SK-N-SH treated with all-trans-retinoic acid at 6 μM for 48 hours (cell line): ENCODE data around the gene LMF1.

Experiments used
- ATAC-seq: fragments of 200-7000 bp; cut with Tn5 transposase; 3 replicates; pipeline ENCODE4 v1.9.1; 2020; ENCODE audit warnings: mild to moderate bottlenecking, moderate library complexity
- CSDC2 ChIP-seq: fragments of 250-450 bp; sonication (Bioruptor Pico); IDR thresholded peaks from 2 replicates; pipeline ENCODE4 v1.5.0; 2020; ENCODE audit warnings: mild to moderate bottlenecking, moderate library complexity
- GLIS3 ChIP-seq: fragments of 250-450 bp; sonication (Bioruptor Pico); IDR thresholded peaks from 2 replicates; pipeline ENCODE4 v1.5.0; 2020; ENCODE audit warnings: mild to moderate bottlenecking, moderate library complexity
- PATZ1 ChIP-seq: fragments of 250-450 bp; sonication (Bioruptor Pico); IDR thresholded peaks from 2 replicates; pipeline ENCODE4 v1.8.0; 2020; ENCODE audit warnings: mild to moderate bottlenecking, moderate library complexity, borderline replicate concordance
- RARB ChIP-seq: fragments of 250-450 bp; sonication (Bioruptor Pico); IDR thresholded peaks from 2 replicates; pipeline ENCODE4 v1.8.0; 2021; ENCODE audit warnings: mild to moderate bottlenecking, moderate library complexity
- SNAI2 ChIP-seq: fragments of 250-450 bp; sonication (Bioruptor Pico); IDR thresholded peaks from 2 replicates; pipeline ENCODE4 v1.5.0; 2020; ENCODE audit warnings: mild to moderate bottlenecking, moderate library complexity
- TCF4 ChIP-seq: fragments of 250-450 bp; sonication (Bioruptor Pico); IDR thresholded peaks from 2 replicates; pipeline ENCODE4 v1.8.0; 2021; ENCODE audit warnings: mild to moderate bottlenecking, moderate library complexity, borderline replicate concordance
- TOX ChIP-seq: fragments of 250-450 bp; sonication (Bioruptor Pico); IDR thresholded peaks from 2 replicates; pipeline ENCODE4 v1.8.0; 2021; ENCODE audit warnings: mild to moderate bottlenecking, moderate library complexity, borderline replicate concordance
- TSHZ2 ChIP-seq: fragments of 250-450 bp; sonication (Bioruptor Pico); IDR thresholded peaks from 2 replicates; pipeline ENCODE4 v1.5.0; 2020; ENCODE audit warnings: mild to moderate bottlenecking, moderate library complexity
- ZC3H10 ChIP-seq: fragments of 250-450 bp; sonication (Bioruptor Pico); IDR thresholded peaks from 2 replicates; pipeline ENCODE4 v1.5.1; 2021; ENCODE audit warnings: mild to moderate bottlenecking, moderate library complexity
- ZFP30 ChIP-seq: fragments of 450-650 bp; formaldehyde crosslinking; IDR thresholded peaks from 2 replicates; pipeline ENCODE4 v1.5.0; 2022; ENCODE audit warnings: mild to moderate bottlenecking, moderate library complexity
- ZNF70 ChIP-seq: fragments of 450-650 bp; formaldehyde crosslinking; IDR thresholded peaks from 2 replicates; pipeline ENCODE4 v1.5.0; 2020; ENCODE audit warnings: mild to moderate bottlenecking, moderate library complexity
- ZNF8 ChIP-seq: fragments of 450-650 bp; formaldehyde crosslinking; IDR thresholded peaks from 2 replicates; pipeline ENCODE4 v1.5.0; 2020; ENCODE audit warnings: mild to moderate bottlenecking, moderate library complexity
- TF ChIP-seq, protein P1 (sequence below): fragments of 250-450 bp; sonication (Bioruptor Pico); IDR thresholded peaks from 2 replicates; pipeline ENCODE4 v1.5.1; 2020; ENCODE audit warnings: low read depth, mild to moderate bottlenecking, moderate library complexity
- TF ChIP-seq, protein P2 (sequence below): fragments of 250-450 bp; sonication (Bioruptor Pico); IDR thresholded peaks from 2 replicates; pipeline ENCODE4 v1.5.1; 2021; ENCODE audit warnings: mild to moderate bottlenecking, moderate library complexity
- TF ChIP-seq, protein P3 (sequence below): fragments of 250-450 bp; sonication (Bioruptor Pico); IDR thresholded peaks from 2 replicates; pipeline ENCODE4 v1.8.0; 2021; ENCODE audit warnings: low read depth, mild to moderate bottlenecking, moderate library complexity, borderline replicate concordance

LMF1 gene

DNA sequence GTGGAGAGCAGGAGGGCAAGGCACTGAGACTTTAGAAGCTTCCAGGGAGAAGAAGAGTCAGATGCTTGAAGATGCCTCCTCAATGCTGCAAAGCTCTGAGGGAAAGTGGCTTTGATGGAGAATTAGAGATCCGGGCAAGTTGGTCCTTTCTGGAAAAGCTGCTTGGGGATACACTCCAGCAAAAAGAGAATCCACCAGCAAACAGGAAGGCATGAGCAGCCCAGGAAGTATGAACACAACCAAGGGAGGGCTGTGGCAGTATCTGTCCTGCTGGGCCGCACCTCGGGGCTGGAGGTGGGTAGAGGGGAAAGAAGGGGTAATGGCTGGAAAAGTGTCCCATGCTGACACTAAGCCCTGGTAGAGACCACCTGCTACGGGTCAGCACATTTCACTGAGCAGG, 5.3 kb downstream of the LMF1 start:
- ATAC-seq = no peak
- TF ChIP-seq ZNF8 (CRISPR knock-in tag) (no peak), TSHZ2 (no peak)

GRCh38 chr16:965036-965395, 5.8 kb downstream of the LMF1 start:
- no peak for ATAC-seq
- TF ChIP-seq ZFP30 (CRISPR knock-in tag) (no peak), PATZ1 (CRISPR knock-in tag) (no peak)

- TF ChIP-seq ZNF70 (CRISPR knock-in tag) (no peak), CSDC2 (CRISPR knock-in tag) (no peak), TOX (CRISPR knock-in tag) (no peak), ZC3H10 (no peak), RARB (CRISPR knock-in tag) (no peak), SNAI2 (CRISPR knock-in tag) (no peak), PATZ1 (CRISPR knock-in tag) (no peak), GLIS3 (no peak), TCF4 (CRISPR knock-in tag) (no peak), TSHZ2 (no peak)
- TF ChIP-seq, protein P1, sequence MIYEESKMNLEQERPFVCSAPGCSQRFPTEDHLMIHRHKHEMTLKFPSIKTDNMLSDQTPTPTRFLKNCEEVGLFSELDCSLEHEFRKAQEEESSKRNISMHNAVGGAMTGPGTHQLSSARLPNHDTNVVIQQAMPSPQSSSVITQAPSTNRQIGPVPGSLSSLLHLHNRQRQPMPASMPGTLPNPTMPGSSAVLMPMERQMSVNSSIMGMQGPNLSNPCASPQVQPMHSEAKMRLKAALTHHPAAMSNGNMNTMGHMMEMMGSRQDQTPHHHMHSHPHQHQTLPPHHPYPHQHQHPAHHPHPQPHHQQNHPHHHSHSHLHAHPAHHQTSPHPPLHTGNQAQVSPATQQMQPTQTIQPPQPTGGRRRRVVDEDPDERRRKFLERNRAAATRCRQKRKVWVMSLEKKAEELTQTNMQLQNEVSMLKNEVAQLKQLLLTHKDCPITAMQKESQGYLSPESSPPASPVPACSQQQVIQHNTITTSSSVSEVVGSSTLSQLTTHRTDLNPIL = no peak
- TF ChIP-seq, protein P2, sequence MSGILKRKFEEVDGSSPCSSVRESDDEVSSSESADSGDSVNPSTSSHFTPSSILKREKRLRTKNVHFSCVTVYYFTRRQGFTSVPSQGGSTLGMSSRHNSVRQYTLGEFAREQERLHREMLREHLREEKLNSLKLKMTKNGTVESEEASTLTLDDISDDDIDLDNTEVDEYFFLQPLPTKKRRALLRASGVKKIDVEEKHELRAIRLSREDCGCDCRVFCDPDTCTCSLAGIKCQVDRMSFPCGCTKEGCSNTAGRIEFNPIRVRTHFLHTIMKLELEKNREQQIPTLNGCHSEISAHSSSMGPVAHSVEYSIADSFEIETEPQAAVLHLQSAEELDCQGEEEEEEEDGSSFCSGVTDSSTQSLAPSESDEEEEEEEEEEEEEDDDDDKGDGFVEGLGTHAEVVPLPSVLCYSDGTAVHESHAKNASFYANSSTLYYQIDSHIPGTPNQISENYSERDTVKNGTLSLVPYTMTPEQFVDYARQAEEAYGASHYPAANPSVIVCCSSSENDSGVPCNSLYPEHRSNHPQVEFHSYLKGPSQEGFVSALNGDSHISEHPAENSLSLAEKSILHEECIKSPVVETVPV (CRISPR knock-in tag) = no peak
- TF ChIP-seq, protein P3, sequence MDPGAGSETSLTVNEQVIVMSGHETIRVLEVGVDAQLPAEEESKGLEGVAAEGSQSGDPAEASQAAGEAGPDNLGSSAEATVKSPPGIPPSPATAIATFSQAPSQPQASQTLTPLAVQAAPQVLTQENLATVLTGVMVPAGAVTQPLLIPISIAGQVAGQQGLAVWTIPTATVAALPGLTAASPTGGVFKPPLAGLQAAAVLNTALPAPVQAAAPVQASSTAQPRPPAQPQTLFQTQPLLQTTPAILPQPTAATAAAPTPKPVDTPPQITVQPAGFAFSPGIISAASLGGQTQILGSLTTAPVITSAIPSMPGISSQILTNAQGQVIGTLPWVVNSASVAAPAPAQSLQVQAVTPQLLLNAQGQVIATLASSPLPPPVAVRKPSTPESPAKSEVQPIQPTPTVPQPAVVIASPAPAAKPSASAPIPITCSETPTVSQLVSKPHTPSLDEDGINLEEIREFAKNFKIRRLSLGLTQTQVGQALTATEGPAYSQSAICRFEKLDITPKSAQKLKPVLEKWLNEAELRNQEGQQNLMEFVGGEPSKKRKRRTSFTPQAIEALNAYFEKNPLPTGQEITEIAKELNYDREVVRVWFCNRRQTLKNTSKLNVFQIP = no peak
- no peak for ATAC-seq
Measured at GRCh38 chr16:964356-965035, 6.3 kb downstream of the LMF1 start.
